ENCODE measurements around the gene MACC1.

The MACC1 gene

DNA sequence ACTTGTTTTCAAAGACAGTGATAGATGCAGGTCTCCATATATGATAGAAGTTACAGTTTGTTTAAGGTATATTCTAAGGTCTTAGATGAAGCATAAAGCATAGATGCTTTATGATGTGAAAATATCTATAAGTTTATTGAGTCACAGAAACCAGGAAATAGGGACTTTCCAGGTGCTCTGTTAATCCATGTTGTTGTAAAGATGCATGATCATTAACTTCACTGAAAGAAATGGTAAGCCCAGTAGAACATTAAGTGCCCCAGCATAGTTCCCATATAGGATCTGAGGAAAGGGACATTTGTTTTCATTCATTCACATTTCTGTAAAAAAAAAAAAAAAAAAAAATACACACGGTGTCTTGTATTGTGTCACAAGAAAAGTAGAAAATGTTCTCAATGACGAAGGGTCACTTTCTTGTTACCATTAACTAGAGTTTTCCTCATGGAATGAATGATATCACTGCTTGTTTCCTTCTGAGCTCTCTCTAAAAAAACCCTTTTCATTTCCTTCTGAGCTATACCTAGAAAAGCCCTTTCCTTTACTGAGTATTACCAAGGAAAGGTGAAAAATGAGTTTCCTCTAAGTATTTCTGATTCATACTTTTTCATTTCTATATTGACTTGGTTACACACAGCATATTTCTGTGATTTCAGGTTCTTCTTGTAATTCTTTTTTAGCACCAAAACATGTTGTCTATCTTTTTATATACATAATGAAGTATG is 105.2 kb downstream of the MACC1 start:
- TF ChIP-seq, protein P1, sequence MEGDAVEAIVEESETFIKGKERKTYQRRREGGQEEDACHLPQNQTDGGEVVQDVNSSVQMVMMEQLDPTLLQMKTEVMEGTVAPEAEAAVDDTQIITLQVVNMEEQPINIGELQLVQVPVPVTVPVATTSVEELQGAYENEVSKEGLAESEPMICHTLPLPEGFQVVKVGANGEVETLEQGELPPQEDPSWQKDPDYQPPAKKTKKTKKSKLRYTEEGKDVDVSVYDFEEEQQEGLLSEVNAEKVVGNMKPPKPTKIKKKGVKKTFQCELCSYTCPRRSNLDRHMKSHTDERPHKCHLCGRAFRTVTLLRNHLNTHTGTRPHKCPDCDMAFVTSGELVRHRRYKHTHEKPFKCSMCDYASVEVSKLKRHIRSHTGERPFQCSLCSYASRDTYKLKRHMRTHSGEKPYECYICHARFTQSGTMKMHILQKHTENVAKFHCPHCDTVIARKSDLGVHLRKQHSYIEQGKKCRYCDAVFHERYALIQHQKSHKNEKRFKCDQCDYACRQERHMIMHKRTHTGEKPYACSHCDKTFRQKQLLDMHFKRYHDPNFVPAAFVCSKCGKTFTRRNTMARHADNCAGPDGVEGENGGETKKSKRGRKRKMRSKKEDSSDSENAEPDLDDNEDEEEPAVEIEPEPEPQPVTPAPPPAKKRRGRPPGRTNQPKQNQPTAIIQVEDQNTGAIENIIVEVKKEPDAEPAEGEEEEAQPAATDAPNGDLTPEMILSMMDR (IDR thresholded peaks at IDR 0.05), result no peak
- no peak overlapping the region for H3K4me3 ChIP-seq
- H3K27ac ChIP-seq, result no peak overlapping the region
- no peak for DNase-seq (ENCODE audit: low spot score)

DNA sequence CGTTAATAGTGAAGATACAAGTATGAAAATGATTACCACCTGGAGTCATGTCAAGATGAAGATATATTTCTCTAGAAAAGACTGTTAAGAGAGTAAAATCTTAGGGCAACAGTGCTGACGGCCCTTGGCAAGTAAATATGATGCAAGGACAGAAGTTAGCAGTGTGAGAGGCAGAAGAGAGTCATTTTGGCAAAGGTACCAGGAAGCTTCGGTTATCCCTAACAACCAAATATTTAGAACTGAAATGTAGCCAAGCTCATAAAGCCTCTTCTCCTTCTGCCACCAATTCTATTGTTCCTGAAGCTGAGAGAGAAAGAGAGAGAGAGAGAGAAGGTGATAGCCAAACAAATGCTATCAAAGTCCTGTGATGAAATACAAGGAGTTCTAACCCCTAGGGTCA is 109.6 kb downstream of the MACC1 start:
- no peak for DNase-seq (ENCODE audit: low spot score)
- no peak overlapping the region for H3K4me3 ChIP-seq
- TF ChIP-seq, protein P1 (IDR thresholded peaks at IDR 0.05), result no peak
- no peak overlapping the region for H3K27ac ChIP-seq

DNA sequence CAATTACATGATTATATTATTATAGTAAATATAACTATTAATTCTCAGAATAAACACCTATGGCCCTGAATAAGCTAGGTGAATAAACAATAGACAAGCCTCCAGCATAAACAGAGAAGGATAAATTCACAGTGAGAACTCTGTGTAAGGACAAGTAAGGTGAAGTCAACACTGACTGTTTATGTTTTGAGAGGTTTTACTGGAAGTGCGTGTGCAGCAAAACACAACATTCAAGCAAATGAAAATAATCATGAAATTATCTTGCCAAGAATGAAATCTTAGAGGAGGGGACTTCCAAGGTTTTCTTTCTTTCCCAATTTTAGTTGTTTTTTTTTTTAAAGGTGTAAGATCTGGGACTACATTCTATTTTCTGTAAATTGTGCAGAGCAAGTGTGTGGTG is 112.5 kb downstream of the MACC1 start:
- DNase-seq (ENCODE audit: low spot score), result no peak
- TF ChIP-seq, protein P1 (IDR thresholded peaks at IDR 0.05), result no peak
- Histone ChIP-seq H3K4me3 (no peak overlapping the region), H3K27ac (no peak overlapping the region)

DNA sequence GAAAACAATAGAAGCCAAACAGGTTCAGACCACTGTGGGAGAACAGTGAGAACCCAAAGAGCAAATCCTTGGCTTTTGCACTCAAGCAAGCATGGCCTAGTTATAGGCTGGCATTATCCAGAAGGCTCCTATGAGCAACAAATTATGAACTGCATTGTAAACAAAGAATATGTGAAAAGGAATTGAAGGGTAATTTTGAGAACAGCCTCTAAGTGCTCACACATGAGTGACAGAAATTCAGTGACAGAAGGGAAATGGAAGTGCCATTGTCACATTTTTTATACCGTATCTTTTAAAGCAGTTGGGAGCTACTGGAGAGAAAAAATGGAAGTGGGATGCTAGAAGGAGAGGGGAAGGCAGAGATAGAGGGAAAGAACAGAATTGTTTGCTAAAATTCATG is 114.2 kb downstream of the MACC1 start:
- Histone ChIP-seq H3K4me3 (no peak overlapping the region), H3K27ac (no peak overlapping the region)
- TF ChIP-seq, protein P1 (IDR thresholded peaks at IDR 0.05), result no peak
- DNase-seq (ENCODE audit: low spot score), result no peak

DNA sequence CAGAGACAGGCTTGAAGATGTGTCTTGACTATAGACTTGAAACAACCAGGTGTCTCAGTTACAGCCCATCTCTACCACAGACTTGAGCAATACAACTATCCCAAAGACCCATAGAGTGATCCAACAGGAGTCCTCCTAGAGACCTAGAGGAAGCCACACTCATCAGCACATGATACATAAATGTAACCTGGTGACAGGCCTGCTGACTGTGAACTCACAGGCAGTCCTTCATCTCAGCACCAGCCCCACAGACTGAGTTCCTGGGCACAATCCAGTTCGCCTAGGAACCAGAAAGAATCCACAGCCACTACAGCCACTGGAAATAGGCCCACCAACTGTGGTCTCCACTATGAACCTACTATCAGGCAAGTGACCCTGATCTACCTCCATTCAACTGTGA is 121.3 kb downstream of the MACC1 start:
- TF ChIP-seq, protein P1 (IDR thresholded peaks at IDR 0.05), result no peak
- DNase-seq (ENCODE audit: low spot score), result no peak
- Histone ChIP-seq H3K27ac (no peak overlapping the region), H3K4me3 (no peak overlapping the region)

DNA sequence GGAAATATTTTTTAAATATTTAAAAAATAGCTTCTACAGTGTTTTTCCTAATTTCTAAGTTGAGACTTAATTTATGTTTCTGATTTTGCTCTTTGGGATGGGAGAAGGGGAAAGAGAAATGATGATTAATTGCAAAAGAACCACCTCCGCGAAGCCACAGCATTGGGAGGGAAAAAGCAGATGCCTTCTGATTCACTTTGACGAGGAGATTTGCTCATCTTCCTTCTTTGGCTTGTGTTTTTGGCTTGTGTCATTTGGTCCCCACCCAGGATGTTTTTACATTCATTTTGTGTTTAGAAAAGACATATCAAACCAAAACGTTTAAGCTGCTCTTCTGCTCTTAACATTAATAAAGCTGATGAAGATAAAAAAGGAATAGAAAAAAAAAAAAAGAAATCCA is 121.7 kb downstream of the MACC1 start:
- no peak overlapping the region for H3K27ac ChIP-seq
- DNase-seq (ENCODE audit: low spot score), result no peak
- H3K4me3 ChIP-seq, result no peak overlapping the region
- TF ChIP-seq, protein P1 (IDR thresholded peaks at IDR 0.05), result no peak

DNA sequence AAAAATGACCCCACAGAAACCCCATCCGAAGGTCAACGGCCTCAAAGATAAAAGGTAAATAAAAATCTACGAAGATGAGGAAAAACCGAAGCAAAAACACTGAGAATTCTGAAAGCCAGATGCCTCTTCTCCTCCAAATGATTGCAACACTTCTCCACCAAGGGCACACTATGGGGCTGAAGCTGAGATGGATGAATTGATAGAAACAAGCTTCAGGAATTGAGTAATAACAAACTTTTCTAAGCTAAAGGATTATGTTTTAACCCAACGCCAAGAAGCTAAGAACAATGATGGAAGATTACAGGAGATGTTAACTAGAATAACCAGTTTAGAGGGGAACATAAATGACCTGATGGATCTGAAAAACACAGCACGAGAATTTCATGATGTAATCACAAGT is 127.8 kb downstream of the MACC1 start:
- DNase-seq (ENCODE audit: low spot score), result no peak
- TF ChIP-seq, protein P1 (IDR thresholded peaks at IDR 0.05), result no peak
- H3K4me3 ChIP-seq, result no peak overlapping the region
- H3K27ac ChIP-seq, result no peak overlapping the region
